NCI-H774 (cell line): ENCODE measurements around the gene ZFYVE21.

ENCODE experiments used
- DNase-seq: peaks from one replicate; lab custom pipeline; 2025; lab: John Stamatoyannopoulos, UW

Gene ZFYVE21

DNA sequence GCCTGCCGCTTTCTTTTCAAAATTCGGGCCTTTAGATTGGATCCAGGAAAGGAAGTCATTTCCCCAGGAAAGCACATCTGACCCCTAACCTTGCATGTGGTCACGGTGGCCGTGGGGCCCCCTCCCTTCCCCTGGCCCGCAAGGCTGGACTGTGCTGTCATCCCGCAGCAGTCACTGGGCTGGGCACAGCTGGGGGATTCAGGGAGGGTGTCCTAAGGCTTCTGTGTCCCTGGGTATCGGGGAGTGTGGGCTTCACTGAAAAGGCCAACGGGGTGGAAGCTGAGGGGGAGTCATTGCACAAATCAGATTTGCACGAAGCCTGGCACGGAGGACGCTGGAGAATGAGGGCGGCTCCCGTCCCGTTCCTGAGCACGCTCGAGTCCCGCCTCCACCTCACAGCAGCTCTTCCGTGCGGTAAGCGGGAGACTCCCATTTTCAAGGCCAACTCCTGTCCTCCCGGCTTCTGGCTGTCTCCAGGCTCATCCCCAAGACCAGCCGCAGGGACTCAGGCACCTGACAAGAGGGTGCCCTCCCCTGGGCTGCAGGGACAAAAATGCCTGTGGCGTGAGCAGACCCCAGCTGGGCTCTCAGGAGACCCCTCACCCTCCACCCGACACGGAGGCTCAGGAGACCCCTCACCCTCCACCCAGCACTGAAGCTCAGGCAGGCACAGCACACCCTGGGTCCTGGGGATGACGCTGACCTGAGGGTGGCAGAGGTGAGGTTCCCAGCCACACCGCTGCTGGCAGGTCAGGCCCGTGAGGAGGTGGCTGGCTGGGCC is 9.9 kb upstream of the ZFYVE21 start:
- no peak for DNase-seq

DNA sequence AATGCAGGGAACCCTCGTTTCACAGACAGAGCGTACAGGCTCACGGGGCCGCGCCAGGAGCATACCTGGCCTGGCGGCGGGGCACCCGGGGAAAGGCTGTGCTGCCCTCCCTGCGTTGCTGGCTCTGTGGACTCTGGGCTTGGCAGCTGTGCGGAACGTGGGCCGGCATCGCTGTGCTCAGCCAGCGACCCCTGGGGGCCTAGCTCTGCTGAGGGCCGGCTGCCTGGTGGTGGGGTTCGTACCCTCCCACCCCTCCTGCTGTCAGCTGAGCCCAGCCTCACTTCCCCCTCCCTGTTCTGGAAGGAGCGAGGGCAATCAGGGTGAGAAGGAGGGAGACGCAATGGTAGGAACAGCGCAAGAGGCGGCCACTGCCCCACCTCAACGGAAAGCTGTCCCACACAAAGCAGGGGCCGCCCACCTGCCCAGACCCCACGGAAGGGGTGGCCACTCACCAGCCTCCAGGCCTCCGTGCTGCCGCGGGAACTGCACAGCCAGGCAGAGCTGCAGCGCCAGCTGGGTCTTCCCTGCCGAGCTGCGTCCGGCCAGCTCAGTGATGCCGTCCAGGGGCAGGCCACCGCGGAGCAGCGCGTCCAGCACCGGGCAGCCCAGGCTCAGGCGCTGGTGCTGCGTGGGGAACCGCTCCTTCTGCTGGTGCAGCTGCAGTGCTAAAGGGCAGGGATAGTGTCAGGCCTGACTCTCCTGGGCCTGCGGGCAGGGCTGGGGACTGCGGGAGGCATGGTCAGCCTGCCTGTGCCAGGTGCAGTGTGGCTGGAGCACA is 8.9 kb upstream of the ZFYVE21 start:
- DNase-seq: no peak

DNA sequence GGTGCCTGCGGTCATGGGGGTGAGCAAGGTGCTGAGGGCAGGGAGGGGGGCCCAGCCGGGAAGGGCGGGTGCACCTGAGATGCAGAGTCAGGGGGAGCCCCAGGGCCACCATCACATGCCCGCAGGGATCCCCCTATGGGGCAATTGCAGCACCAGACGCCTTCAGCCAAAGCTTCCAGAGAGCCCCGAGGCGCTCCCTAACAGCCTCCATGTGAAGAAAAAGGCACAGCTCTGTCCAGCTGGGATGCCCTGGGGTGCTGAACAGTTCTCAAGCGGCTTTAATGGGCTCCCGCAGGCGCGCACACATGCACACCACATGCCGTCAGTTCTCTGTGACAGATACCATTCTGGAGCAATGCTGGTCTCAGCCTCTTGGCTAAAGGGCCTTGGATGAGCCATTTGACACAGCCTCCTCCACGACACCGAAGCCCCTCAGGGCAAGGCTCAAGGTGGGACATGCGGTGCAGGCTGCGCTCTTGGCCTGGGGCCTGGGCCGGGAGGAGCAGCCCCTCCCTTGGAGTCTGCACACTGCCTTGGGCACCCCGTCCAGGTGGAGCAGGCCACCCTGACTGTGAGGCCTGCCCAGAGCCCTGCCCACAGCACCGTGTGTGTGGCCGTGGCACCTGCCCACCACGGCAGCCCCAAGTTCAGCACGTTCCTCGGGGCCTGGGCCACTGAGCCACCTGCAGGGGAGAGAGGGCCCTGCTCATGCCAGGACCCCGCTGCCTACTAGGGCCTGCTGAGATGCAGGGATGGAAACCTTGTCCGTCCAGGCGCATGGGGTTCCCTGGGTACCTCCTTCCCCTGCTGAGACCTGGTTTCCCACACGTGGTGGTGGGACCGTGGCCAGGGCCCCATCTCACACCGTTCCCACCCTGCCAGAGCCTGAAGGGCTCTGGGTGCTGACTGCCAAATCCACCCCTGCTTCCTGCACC is 8.0 kb upstream of the ZFYVE21 start:
- DNase-seq: no peak

- no peak for DNase-seq
These were observed 6.8 kb upstream of the ZFYVE21 start for GRCh38 chr14:103708750-103709187.

- no peak for DNase-seq
These were observed 5.8 kb upstream of the ZFYVE21 start for GRCh38 chr14:103709814-103710213.

DNA sequence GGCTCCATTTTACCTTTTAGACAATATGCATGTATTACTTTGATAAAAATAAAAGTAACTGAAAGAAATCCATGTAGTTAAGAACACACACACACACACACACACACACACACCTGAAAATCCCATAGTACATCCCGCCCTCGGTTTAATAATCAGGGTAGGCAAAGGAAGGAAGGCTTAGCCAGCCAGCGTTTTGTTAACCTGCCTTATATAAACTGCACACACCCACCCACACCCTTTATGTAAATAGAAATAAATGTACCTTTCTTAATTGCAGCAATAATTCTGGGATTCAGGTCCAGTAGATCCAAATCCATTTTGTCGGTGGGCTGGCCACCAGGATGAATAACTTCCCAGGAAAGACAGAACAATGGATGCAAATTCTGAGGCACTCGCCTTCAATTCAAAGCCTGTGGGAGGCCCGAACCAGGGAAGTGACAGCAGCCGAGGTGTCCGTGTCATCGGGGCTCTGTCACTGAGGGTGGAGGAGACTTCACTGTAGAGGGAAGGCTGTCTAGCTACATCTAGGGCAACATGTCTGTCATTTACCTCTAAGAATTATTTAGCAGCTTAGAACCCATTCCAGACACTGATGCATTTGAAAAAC is 4.7 kb upstream of the ZFYVE21 start:
- DNase-seq: no peak

- no peak for DNase-seq
These were observed 3.8 kb upstream of the ZFYVE21 start for GRCh38 chr14:103711516-103712431.

- DNase-seq: no peak
These were observed 2.9 kb upstream of the ZFYVE21 start for GRCh38 chr14:103712633-103713247.

DNA sequence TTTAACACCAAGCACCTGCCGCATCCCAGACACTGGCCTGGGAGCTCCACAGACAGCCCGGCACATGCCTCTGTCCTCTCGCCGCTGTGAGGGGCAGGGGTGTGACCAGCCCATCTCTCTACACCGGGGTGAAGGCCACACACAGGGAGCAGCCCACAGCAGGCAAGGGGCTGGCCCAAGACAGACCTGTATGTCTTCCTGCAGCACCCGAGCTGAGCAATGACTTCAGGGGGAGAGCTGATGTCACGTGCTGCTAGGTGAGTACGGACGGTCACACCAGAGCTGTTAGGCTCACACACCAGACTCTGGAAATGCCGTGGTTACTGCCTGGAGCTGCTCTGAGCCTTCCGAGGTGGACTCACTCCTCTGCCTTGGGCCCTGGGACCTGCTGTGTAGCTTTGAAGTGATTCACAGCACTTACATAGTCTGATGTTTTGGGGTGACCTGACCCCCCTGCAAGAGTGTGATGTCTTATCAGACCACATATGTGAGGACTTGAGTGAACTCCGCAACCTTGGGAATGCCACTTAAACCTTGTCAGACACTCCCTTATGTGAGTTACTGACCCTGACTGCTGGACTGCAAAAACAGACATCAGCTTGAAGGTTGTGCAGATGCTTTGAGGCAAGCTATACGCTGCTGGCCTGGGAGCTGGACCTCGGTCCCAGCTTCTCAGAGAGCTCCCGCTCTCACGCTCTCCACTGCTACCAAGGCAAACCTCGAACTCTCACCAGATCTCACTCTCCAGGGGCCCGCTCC is 2.1 kb upstream of the ZFYVE21 start:
- no peak for DNase-seq

GRCh38 chr14:103714063-103714724 is 1.4 kb upstream of the ZFYVE21 start:
- DNase-seq: no peak

DNA sequence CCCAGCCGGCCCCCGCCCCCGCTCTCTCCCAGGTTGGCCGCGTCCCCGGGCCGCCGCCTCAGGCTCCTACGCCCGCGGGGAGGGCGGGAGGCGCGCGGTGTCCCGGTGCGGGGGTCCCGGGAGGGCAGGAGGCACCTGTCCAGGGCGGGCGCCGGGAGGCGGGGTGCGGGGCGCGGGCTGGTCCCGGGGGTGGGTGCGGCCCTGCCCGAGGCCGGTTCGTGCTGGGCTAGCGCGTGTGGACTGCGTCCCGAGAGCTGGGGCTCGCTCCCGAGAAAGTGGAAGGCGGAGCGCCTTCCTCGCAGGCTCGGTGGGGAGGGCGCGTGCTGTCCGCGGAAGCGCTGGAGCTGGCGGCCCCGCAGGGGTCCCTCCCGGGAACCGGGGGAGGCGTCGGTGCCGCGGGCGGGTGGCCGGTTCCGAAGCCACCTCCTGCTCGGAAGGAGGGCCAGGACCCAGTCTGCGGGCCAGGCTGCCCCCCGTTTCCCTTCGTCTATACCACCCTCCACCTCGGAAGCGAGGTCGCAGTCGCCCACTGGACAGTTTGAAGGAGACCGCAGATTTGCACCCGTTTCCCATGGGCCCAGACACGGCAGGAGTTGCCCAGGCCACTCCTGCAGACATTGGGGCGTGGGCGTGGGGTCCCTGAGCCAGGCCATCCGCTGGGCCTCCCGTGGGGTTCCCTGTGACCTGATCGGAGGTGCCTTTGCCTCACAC is 636 bp downstream of the ZFYVE21 start:
- no peak for DNase-seq

GRCh38 chr14:103716899-103717411 is 1.3 kb downstream of the ZFYVE21 start:
- no peak for DNase-seq

DNA sequence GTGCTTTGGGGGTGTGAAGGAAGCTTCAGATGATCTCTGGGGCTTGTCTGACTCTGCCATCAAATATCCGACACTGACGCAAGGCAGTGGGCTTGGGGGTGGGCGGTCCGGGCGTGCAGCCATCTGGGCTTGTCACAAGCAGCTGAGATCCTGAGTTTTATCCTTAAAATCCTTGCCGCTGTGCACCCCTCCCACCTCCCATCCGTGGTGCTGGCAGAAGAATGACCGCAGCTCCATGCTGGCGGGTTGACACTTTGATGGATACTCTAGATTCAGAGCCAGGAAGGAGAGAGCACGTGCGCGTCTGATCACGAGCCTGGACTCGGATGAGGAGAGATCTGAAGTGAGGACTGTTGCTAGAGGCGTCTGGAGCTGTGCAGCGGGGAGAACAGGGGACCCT is 3.0 kb downstream of the ZFYVE21 start:
- DNase-seq: no peak

DNA sequence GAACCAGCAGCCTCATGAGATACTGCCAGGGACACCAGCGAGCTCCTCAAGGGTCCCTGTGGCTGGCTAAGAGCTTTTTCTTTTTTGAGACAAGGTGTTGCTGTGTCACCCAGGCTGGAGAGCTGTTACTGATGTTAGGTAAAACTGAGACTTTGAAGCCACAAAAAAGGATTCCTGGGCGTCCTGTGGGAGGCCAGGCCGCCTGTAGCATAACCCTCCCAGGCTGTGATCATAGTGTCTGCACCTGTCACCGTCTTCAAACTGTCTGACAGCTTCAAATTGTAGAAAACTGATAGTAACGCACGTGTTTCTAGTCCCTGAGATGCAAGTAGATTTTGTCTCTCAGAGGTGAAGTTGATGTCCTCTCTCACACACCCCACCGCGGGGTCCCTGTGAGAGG is 4.1 kb downstream of the ZFYVE21 start:
- no peak for DNase-seq

DNA sequence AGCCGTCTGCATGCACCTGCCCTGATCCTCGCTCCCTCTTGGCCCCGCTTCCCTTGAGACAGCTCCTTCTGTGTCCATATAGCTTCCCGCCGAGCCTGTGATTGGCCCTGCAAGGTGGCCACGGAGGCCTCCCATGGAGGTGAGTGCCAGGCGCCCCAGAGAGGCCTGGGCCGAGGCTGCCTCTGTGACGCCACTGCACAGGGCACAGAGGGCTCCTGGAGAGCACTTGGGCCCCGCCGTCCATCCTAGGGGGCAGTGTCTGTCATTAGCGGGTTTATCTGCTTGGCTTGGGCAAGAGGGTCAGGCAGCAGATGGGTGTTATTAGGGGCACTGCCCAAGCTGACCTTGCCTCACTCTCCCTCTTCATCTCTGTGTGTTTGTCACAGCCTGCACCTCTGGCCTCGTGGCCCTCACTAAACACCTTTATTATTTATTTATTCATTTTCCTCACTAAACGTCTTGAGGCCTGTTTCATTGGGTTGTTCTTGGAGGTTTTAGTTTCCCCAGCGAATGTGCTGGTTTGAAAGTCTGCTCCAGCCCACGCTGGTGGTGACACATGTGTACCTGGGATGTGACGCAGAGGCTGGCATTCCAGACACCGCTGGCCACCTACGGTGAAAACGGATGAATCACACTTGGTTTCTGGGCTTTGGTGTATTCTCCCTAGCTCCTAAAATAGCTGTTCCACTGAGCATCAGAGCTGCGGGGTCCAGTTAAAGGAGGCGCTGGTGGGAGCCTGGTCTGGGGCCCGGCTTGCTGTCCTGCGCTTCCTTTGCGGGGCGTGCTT is 5.9 kb downstream of the ZFYVE21 start:
- no peak for DNase-seq

DNA sequence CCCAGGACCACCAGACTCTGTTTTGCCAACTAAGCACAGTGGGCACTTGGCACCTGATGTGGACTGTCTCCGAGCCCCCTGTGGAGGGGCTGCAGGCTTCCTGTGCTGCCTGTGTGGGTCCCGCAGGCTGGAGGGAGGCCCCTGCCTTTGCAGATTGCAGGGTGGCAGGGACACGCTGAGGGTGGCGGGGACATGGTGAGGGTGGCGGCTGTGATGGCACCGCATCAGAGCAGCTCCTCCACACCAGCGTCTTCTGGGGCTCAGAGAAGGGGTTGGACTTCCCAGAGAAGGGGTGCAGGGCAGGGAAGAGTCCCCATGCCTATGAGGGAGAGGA is 8.1 kb downstream of the ZFYVE21 start:
- DNase-seq: no peak

GRCh38 chr14:103724116-103724515 is 8.5 kb downstream of the ZFYVE21 start:
- no peak for DNase-seq
